ENCODE measurements around the gene PDE7B. TPM values are rescaled to one million over a fixed set of nuclear protein-coding genes. Genes with fewer than 3 reads are reported as not detected.
"Not testable (repeated sequence)": the region's sequence is repeated elsewhere in the genome, so short reads cannot be mapped to it uniquely, and the experiment has no call there.

PDE7B gene
- total RNA-seq, 2 donors from 2014 or later = 0.04 TPM; not detected in 1

DNA sequence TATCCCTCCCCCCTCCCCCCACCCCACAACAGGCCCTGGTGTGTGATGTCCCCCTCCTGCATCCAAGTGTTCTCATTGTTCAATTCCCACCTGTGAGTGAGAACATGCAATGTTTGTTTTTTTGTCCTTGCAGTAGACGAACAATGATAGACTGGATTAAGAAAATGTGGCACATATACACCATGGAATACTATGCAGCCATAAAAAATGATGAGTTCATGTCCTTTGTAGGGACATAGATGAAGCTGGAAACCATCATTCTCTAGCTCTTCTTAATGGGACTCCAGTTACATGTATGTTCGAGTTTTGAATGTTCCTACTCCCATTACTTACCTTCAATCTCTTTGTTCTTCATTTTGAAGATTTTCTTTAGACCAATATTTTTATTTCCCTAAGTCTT is 13.4 kb downstream of the PDE7B start:
- H3K4me3 Mint-ChIP-seq; H3K9me3 Mint-ChIP-seq; H3K27ac Mint-ChIP-seq; ATAC-seq (replicated peaks); H3K27me3 Mint-ChIP-seq; H3K4me1 Mint-ChIP-seq; H3K36me3 Mint-ChIP-seq (ENCODE audit: low read depth): not testable (repeated sequence)

DNA sequence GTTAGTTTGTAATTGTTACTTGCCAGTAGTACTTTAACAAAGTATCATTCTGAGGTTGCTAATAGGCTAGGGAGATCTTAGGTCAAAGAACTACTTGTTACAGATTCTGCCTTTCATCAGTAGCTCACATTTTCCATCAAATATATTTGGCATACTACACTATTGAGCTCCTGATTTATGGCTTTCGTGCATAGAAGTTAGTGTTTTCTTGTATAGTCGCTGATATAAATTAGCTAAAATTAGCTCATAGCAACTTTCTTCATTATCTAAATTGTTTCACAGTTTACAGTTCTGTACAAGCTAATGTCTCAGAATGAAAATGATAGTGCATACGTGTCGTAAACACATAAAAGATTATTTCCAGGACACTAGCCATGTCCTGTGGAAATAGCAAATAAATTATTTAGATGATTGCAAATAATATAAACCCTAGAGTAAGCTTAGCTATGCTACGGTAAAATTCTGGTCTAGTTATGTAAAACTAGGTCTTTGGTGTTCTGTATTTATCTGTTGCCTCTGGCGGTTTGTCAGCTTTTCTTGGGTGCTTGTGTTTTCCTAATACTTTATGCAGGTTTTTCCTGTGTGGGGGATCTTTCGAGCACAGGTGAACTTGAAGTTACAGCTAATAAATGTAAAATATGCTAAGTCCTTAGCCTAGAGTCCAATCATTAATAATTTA is 15.1 kb downstream of the PDE7B start:
- Mint-ChIP-seq H3K4me3 (no peak overlapping the region), H3K4me1 (no peaks in the 10 kb centered on the region), H3K9me3 (no peaks in the 10 kb centered on the region), H3K36me3 (ENCODE audit: low read depth) (no peaks in the 10 kb centered on the region), H3K27ac (no peak overlapping the region), H3K27me3 (no peaks in the 10 kb centered on the region)
- no peak for ATAC-seq (replicated peaks)

DNA sequence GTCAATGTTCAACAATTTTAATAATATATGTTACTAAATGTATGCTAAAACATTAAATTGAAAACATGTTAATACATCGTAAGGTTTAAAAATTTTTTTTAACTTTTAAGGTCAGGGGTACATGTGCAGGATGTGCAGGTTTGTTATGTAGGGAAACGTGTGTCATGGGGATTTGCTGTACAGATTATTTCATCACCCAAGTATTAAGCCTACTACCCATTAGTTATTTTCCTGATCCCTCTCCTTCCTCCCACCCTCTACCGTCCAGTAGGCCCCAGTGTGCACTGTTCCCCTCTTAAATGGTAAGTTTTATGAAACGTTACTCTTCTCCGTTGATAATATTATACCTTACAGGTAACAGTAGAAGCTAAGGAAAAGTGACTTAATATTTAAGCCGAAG is 15.8 kb downstream of the PDE7B start:
- Mint-ChIP-seq H3K27ac (no peak overlapping the region), H3K4me3 (no peak overlapping the region), H3K36me3 (ENCODE audit: low read depth) (no peaks in the 10 kb centered on the region), H3K4me1 (no peaks in the 10 kb centered on the region), H3K27me3 (no peaks in the 10 kb centered on the region), H3K9me3 (no peaks in the 10 kb centered on the region)
- ATAC-seq (replicated peaks) = no peak

DNA sequence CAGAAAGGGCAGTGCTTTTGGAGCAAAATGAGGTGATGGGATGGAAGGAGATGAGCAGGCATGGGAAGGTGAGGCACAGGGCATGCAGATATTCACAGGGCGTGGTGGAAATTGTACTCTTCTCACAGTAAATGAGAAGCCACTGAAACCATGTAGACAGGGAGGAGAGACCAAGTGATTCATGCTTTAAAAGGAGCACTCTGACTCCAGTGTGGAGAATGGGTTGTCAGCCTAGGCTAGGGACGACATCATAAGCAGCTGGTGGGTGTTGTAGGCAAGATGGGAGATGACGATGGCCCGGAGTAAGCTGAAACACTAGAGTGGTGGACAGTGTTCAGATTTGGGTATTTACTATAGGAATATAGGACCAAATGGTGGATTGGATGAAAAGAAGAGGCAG is 18.4 kb downstream of the PDE7B start:
- Mint-ChIP-seq H3K4me3 (no peak overlapping the region), H3K27me3 (no peaks in the 10 kb centered on the region), H3K9me3 (no peaks in the 10 kb centered on the region), H3K27ac (no peak overlapping the region), H3K36me3 (ENCODE audit: low read depth) (no peaks in the 10 kb centered on the region), H3K4me1 (no peaks in the 10 kb centered on the region)
- ATAC-seq (replicated peaks) = peak; percentile 78

DNA sequence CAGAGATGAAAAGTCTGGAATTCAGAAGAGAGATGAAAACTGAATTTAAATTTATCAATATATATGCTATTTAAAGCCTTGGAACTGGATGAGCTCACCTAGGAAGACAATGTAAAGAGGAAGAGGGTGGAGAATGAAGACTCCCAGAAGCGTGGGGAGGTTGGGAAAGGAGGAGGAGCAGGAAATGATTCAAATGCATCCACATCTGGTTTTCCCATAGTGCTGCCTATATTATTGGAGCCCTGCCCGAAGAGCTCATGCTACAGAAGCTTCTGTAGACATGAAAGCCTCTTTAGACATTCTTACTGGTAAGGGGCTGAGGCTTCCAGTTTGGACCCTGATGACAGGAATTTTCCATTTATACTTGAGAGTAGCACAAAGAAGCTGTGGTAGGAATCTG is 19.2 kb downstream of the PDE7B start:
- no peak for ATAC-seq (replicated peaks)
- no peaks in the 10 kb centered on the region for H3K36me3 Mint-ChIP-seq (ENCODE audit: low read depth)
- H3K27ac Mint-ChIP-seq = no peak overlapping the region
- no peaks in the 10 kb centered on the region for H3K9me3 Mint-ChIP-seq
- H3K4me1 Mint-ChIP-seq = no peaks in the 10 kb centered on the region
- H3K27me3 Mint-ChIP-seq = no peaks in the 10 kb centered on the region
- H3K4me3 Mint-ChIP-seq = no peak overlapping the region

DNA sequence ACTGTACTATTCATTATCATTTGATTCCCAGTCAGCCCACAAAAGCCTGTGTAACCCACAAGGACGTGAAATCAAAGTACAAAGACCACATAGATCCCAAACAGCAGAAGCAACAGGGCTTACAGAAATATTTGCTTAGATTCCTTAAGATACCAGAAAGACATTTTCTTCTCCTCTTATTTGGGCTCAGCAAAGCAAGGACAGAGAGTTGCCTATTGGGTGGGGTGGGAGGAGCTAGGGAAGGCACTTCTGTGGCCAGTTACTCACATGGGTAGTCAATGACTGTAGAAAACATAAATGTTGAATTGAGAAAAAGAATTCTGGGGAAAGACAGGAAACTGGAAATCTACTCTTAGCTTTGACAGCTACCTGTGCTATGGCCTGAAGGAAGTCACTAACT is 19.8 kb downstream of the PDE7B start:
- no peak for ATAC-seq (replicated peaks)
- no peaks in the 10 kb centered on the region for H3K36me3 Mint-ChIP-seq (ENCODE audit: low read depth)
- no peaks in the 10 kb centered on the region for H3K27me3 Mint-ChIP-seq
- H3K4me1 Mint-ChIP-seq = no peaks in the 10 kb centered on the region
- H3K9me3 Mint-ChIP-seq = no peaks in the 10 kb centered on the region
- H3K4me3 Mint-ChIP-seq = no peak overlapping the region
- H3K27ac Mint-ChIP-seq = no peak overlapping the region

DNA sequence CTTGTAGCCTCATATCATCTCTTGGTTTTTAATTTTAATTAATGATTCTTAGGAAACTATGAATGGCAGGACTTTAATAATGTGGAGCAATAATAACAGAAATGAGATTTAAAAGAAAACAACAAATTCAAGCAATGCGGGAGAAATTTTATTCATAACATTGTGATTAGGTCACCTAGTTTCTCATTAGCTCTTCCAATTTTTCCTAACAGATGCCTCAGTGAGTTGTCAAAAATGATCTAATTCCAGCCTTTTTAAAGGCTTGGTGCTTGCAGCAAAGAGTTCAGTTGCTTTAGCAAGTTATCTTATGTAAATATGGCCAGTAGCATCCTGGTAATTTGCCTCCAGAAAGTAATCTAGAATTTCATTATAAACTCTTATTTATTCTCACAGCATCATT is 20.4 kb downstream of the PDE7B start:
- ATAC-seq (replicated peaks) = no peak

DNA sequence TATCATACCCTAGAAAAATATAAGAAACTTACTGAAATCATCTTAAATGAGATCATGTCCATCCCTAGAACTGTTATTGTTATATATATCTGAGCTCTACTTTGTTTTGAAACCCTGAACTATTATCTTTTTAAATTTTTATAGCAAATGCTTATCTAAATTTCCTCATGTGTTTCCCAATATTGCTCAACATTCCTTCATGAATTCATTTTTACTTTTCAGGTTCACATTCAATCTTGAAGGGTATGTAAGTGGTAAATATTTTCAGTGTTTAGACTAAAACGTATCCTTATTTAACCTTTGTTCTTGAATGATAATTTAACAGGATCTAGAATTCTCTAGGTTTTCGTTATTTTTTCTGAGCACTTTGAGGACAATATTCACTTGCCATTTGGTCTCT is 23.9 kb downstream of the PDE7B start:
- peaks cover 12% of the 10 kb centered on the region for H3K4me1 Mint-ChIP-seq
- no peak overlapping the region for H3K27ac Mint-ChIP-seq
- H3K36me3 Mint-ChIP-seq (ENCODE audit: low read depth) = no peaks in the 10 kb centered on the region
- no peak for ATAC-seq (replicated peaks)
- H3K27me3 Mint-ChIP-seq = no peaks in the 10 kb centered on the region
- no peak overlapping the region for H3K4me3 Mint-ChIP-seq
- H3K9me3 Mint-ChIP-seq = no peaks in the 10 kb centered on the region

More for the DNA sequence above, 20.4 kb downstream of the PDE7B start:
- Mint-ChIP-seq H3K4me3 (no peak overlapping the region), H3K36me3 (ENCODE audit: low read depth) (no peaks in the 10 kb centered on the region), H3K27ac (no peak overlapping the region), H3K27me3 (no peaks in the 10 kb centered on the region), H3K4me1 (no peaks in the 10 kb centered on the region), H3K9me3 (no peaks in the 10 kb centered on the region)

DNA sequence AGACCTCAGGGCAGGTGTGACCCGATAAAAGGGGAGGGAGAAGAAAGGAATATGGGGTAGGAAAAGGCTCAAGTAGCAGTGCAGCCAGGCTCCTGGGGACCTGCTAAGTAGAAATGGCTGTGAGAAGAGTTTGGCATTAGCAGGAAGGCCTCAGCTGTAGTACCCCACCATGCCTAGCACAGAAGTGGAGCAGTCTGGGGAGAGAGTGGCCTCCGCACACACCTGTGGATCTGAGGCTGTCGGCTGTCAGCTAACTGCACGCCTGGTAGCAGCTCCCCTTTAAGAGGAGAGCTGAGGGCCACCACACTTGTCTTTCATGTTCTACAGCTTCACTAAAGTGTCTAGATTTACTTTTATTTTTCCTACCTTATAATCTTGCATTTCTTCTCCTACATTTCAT is 24.6 kb downstream of the PDE7B start:
- no peaks in the 10 kb centered on the region for H3K9me3 Mint-ChIP-seq
- no peaks in the 10 kb centered on the region for H3K27me3 Mint-ChIP-seq
- no peak overlapping the region for H3K4me3 Mint-ChIP-seq
- no peak overlapping the region for H3K27ac Mint-ChIP-seq
- no peak for ATAC-seq (replicated peaks)
- H3K36me3 Mint-ChIP-seq (ENCODE audit: low read depth) = no peaks in the 10 kb centered on the region
- H3K4me1 Mint-ChIP-seq = peaks cover 14% of the 10 kb centered on the region

DNA sequence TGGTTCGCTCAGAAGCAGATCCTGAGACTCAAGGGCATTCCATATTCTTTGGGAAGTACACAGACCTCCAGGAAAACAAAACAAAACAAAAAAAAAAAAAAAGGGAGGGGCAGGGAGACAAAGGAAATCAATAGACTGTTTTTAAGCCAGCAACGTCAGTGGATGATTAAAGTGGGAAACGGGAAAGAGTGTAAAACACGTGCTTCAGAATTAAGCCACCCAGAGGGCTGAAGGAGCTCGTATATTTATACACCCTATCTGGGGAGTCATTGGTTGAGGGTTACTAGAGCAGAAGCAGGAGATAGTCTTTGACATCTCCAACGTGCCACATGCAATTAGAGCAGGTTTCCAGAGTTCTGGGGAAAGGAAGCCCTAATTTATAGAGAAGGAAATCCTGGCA is 26.2 kb downstream of the PDE7B start:
- Mint-ChIP-seq H3K4me1 (peaks cover 23% of the 10 kb centered on the region), H3K4me3 (no peak overlapping the region), H3K36me3 (ENCODE audit: low read depth) (no peaks in the 10 kb centered on the region), H3K27me3 (no peaks in the 10 kb centered on the region), H3K9me3 (no peaks in the 10 kb centered on the region), H3K27ac (no peak overlapping the region)
- ATAC-seq (replicated peaks) = no peak

DNA sequence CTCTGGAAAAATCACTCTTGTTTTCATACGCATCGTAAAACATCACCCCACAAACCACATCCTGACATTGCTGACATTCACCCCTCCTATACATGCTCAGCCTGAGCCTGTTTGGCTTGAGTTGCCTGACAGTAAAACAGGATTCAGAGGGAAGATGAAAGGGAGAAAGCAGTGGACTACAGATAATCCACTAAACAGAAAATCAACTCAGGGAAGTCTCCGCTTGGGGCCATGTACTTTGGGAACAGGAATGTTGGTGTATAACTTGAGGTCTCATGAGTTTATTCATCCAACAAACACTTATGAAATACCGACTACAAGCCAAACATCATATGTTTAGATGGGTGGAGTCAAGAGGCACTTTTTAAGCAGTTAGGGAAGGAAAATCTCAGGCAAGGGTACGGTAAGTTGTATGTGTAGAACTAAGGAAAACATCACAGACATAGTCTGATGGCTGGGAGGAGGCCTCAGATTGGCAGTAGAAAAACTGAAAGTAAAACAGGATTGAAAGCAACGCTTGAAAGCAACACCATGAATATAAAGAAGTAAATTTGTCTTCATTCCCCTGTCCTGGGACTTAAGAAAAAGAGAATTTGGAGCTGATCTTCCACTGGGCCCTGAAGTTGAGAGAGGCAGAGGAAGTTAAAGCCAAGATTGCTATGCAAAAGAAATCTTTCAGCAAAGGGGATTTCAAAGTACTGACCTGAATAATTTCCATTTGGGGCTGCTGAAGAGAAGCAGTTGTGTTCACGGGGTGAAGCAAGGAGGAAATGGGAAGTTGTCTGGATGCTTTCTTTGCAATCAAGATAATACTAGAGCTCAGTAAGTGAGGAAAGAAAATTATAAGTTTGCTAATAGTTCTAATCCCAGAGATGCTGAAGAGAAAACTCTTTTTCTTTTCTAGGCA is 28.8 kb downstream of the PDE7B start:
- no peaks in the 10 kb centered on the region for H3K36me3 Mint-ChIP-seq (ENCODE audit: low read depth)
- peak overlapping the region; percentile 93 for H3K27ac Mint-ChIP-seq
- H3K4me3 Mint-ChIP-seq = peak overlapping the region; percentile 87
- no peaks in the 10 kb centered on the region for H3K27me3 Mint-ChIP-seq
- peak; percentile 97 for ATAC-seq (replicated peaks)
- H3K9me3 Mint-ChIP-seq = no peaks in the 10 kb centered on the region
- H3K4me1 Mint-ChIP-seq = peaks cover 23% of the 10 kb centered on the region

DNA sequence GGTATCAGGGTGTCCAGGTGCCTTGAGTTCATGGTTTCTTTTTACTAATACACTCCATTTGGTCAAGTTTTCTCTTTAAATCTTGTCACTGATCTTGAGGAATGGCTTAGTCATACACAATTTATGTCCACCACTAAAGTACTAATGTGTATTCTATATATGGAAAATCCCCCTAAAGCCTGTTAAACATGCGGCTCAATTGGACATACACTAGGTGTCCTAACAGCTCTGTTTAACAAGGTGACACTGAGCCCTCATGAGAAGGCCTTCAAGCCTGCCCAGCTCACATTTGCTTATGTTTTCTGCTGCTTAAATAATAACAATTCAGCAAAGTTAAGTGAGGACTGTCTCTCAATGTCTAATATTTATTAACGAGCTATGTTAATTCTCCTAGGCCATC is 31.5 kb downstream of the PDE7B start:
- H3K9me3 Mint-ChIP-seq = no peaks in the 10 kb centered on the region
- peak overlapping the region; percentile 93 for H3K27ac Mint-ChIP-seq
- no peak overlapping the region for H3K4me3 Mint-ChIP-seq
- no peaks in the 10 kb centered on the region for H3K36me3 Mint-ChIP-seq (ENCODE audit: low read depth)
- H3K27me3 Mint-ChIP-seq = no peaks in the 10 kb centered on the region
- ATAC-seq (replicated peaks) = no peak
- H3K4me1 Mint-ChIP-seq = peaks cover 23% of the 10 kb centered on the region

DNA sequence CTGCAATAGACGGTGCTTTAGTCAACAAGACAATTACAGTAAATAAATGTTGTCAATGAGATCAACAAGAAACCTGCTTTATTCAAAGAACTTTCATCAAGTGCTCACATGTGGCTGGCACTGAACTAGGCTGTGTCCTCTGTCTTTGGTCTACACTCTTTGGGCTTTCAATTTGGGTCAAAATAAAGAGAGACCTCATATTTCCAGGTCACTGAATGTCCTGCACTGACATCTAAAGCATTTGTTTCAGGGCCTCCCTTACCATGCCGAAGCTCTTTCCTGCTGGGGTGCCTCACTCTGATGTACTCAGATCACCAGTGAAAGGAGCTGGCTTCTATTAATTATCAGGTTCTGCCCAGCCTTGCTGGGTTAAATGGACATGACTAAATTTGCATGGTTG is 32.0 kb downstream of the PDE7B start:
- ATAC-seq (replicated peaks) = no peak
- no peaks in the 10 kb centered on the region for H3K9me3 Mint-ChIP-seq
- H3K36me3 Mint-ChIP-seq (ENCODE audit: low read depth) = no peaks in the 10 kb centered on the region
- H3K27me3 Mint-ChIP-seq = no peaks in the 10 kb centered on the region
- no peak overlapping the region for H3K4me3 Mint-ChIP-seq
- no peak overlapping the region for H3K27ac Mint-ChIP-seq
- H3K4me1 Mint-ChIP-seq = peaks cover 23% of the 10 kb centered on the region

DNA sequence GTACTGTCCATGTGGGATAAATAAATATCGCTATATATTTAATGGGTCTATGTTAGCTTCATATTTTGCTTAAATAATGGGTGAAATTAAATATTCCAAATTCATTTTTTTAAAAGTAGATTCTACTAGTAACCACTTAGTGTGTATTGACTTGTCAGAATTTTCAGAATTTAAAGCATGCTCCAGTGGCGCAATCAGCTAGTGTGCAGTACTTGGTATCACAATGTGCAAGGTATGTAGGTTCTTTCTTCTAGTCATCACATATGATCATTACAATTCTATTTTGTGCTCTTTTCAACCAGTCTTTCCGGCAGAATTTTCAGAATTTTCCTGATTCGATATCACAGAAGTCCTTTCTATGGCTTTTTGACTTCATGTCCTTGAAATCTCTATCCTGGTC is 32.6 kb downstream of the PDE7B start:
- Mint-ChIP-seq H3K4me3 (no peak overlapping the region), H3K4me1 (peaks cover 23% of the 10 kb centered on the region), H3K36me3 (ENCODE audit: low read depth) (no peaks in the 10 kb centered on the region), H3K27ac (no peak overlapping the region), H3K27me3 (no peaks in the 10 kb centered on the region), H3K9me3 (no peaks in the 10 kb centered on the region)
- no peak for ATAC-seq (replicated peaks)

DNA sequence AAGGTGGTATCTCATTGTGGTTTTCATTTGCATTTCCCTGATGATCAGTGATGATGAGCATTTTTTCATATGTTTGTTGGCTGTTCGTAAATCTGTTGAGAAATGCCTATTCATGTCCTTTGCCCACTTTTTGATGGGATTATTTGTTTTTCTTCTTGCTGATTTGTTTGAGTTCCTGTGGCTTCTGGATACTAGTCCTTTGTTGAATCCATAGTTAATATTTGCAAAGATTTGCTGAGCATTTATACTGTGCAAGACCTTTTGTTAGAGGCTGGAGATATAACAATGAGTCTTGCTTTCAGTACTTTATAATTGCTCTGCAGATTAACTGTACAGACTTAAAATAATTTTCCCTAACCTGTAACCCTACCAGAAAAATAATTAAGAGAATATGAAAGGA is 35.6 kb downstream of the PDE7B start:
- Mint-ChIP-seq H3K36me3 (ENCODE audit: low read depth) (no peaks in the 10 kb centered on the region), H3K9me3 (no peaks in the 10 kb centered on the region), H3K4me1 (peaks cover 6% of the 10 kb centered on the region), H3K27me3 (no peaks in the 10 kb centered on the region), H3K27ac (no peak overlapping the region), H3K4me3 (no peak overlapping the region)
- no peak for ATAC-seq (replicated peaks)

Measured in activated T-helper 17 cell treated with anti-CD3 and anti-CD28 coated beads, Interleukin-2, amount 50 U/mL, for 72 hours (primary cell).